Testis (tissue), 3 donors: ENCODE measurements around the gene CITED2. TPM values are rescaled to one million over a fixed set of nuclear protein-coding genes. Genes with fewer than 3 reads are reported as not detected.

Experiments
- DNase-seq: peaks from one replicate; pipeline ENCODE4 v3.0.0-alpha.2; 2019
- H3K27ac ChIP-seq, 2 donors: fragments of 200-600 bp; sonication (generic); one replicate each; pipeline ENCODE4 v1.5.1; 2019
- H3K27me3 ChIP-seq: fragments of 200-600 bp; sonication (generic); one replicate; pipeline ENCODE4 v1.5.1; 2019
- H3K36me3 ChIP-seq: fragments of 200-600 bp; sonication (generic); one replicate; pipeline ENCODE4 v1.5.1; 2017; ENCODE audit warnings: low read depth; ENCODE audit errors: missing control alignments
- H3K4me1 ChIP-seq: fragments of 200-600 bp; sonication (generic); one replicate; pipeline ENCODE4 v1.5.1; 2019
- H3K4me3 ChIP-seq, 2 donors: fragments of 200-600 bp; sonication (generic); one replicate each; pipeline ENCODE4 v1.5.1; 2017 to 2019
- H3K9me3 ChIP-seq: fragments of 200-600 bp; sonication (generic); one replicate; pipeline ENCODE4 v1.5.1; 2017
- CTCF ChIP-seq, 3 experiments: fragments of 450-650 bp in 2 of 3; fragments of 200-600 bp in 1 of 3; sonication (generic) in 1 of 3; IDR thresholded peaks; one replicate each; pipeline ENCODE4 v1.5.1; 2016 to 2019; ENCODE audit warnings: antibody characterized with exemption in 3 of 3, mild to moderate bottlenecking in 2 of 3, moderate library complexity in 1 of 3
- POLR2A ChIP-seq: fragments of 450-650 bp; IDR thresholded peaks from one replicate; pipeline ENCODE4 v1.6.1; 2017; ENCODE audit warnings: antibody characterized with exemption, mild to moderate bottlenecking, moderate library complexity
- WGBS, 2 donors: methylation state at CpG; one replicate each; pipeline ENCODE4 v1.1.5; 2018; 5-methylcytosine and 5-hydroxymethylcytosine counted together
- intact Hi-C: fragments of 100-400 bp; cut with DNase I; formaldehyde crosslinking; loops from one replicate; pipeline ENCODE4 v1.15.1; 2023; ENCODE audit warnings: low total_unique reads
- polyA plus RNA-seq: library from polyadenylated mRNA; stranded (reverse); fragments of 350-450 nt; fragmentation: Illumina TruSeq; extraction: RNeasy Lipid Tissue Mini Kit (QIAGEN cat#74804); gene quantifications from one replicate; pipeline ENCODE4 v1.2.3, GENCODE V29; 2014; ENCODE audit warnings: low read depth, low replicate concordance; ENCODE audit not compliant: insufficient read depth
- total RNA-seq, 2 donors: library from RNA; depleted of rRNA; stranded (reverse); fragments of >200 nt; gene quantifications; one replicate each; pipeline ENCODE4 v1.2.3, GENCODE V29; 2016

The CITED2 gene
- total and polyA plus RNA-seq, 3 donors from 2014 or later = 65.2 to 115 (median 70.2) TPM

GRCh38 chr6:139334806-139335446 lies 39.5 kb downstream of the CITED2 start:
- no peaks in the 10 kb centered on the region for H3K36me3 ChIP-seq
- no peak for TF ChIP-seq POLR2A
- TF ChIP-seq CTCF (IDR thresholded peaks at IDR 0.05) = no peak
- no peaks in the 10 kb centered on the region for H3K27me3 ChIP-seq
- no peak overlapping the region for H3K4me3 ChIP-seq
- no peak overlapping the region for H3K27ac ChIP-seq
- DNase-seq = no peak
- intact Hi-C loops = no loop called here
- H3K9me3 ChIP-seq = no peaks in the 10 kb centered on the region
- H3K4me1 ChIP-seq = no peaks in the 10 kb centered on the region
- 63 to 75% methylated on average over 5 of the region's 5 CpGs for WGBS, 2 donors

GRCh38 chr6:139330826-139331500 lies 43.5 kb downstream of the CITED2 start:
- no peak overlapping the region for H3K27ac ChIP-seq
- intact Hi-C loops = no loop called here
- DNase-seq = no peak
- H3K4me1 ChIP-seq = no peaks in the 10 kb centered on the region
- H3K36me3 ChIP-seq = no peaks in the 10 kb centered on the region
- no peaks in the 10 kb centered on the region for H3K9me3 ChIP-seq
- TF ChIP-seq POLR2A = no peak
- TF ChIP-seq CTCF (IDR thresholded peaks at IDR 0.05) = no peak
- no peak overlapping the region for H3K4me3 ChIP-seq
- 66 to 67% methylated on average over 3 of the region's 3 CpGs for WGBS, 2 donors
- no peaks in the 10 kb centered on the region for H3K27me3 ChIP-seq

- Histone ChIP-seq H3K36me3 (no peaks in the 10 kb centered on the region), H3K27ac (no peak overlapping the region), H3K4me1 (no peaks in the 10 kb centered on the region), H3K9me3 (no peaks in the 10 kb centered on the region), H3K4me3 (no peak overlapping the region), H3K27me3 (no peaks in the 10 kb centered on the region)
- intact Hi-C loops = no loop called here
- 68 to 77% methylated on average over 5 of the region's 5 CpGs for WGBS, 2 donors
- TF ChIP-seq CTCF (IDR thresholded peaks at IDR 0.05) = no peak
- TF ChIP-seq POLR2A = no peak
- DNase-seq = no peak
These were observed 44.1 kb downstream of the CITED2 start for GRCh38 chr6:139330306-139330705.

- Histone ChIP-seq H3K27me3 (no peaks in the 10 kb centered on the region), H3K4me3 (no peak overlapping the region), H3K27ac (no peak overlapping the region), H3K9me3 (no peaks in the 10 kb centered on the region), H3K4me1 (no peaks in the 10 kb centered on the region), H3K36me3 (no peaks in the 10 kb centered on the region)
- DNase-seq = no peak
- no peak for TF ChIP-seq CTCF (IDR thresholded peaks at IDR 0.05)
- no peak for TF ChIP-seq POLR2A
- intact Hi-C loops = no loop called here
- 94 to 99% methylated on average over 3 of the region's 3 CpGs for WGBS, 2 donors
These were observed 45.2 kb downstream of the CITED2 start for GRCh38 chr6:139329224-139329623.

GRCh38 chr6:139327038-139327437 lies 47.4 kb downstream of the CITED2 start:
- intact Hi-C loops = no loop called here
- Histone ChIP-seq H3K36me3 (no peaks in the 10 kb centered on the region), H3K27me3 (no peaks in the 10 kb centered on the region), H3K9me3 (no peaks in the 10 kb centered on the region), H3K27ac (no peak overlapping the region), H3K4me1 (no peaks in the 10 kb centered on the region), H3K4me3 (no peak overlapping the region)
- WGBS, 2 donors = 94 to 97% methylated on average over 5 of the region's 5 CpGs
- DNase-seq = no peak
- TF ChIP-seq POLR2A (no peak), CTCF (IDR thresholded peaks at IDR 0.05) (no peak)
